PC-9 (cell line): ENCODE measurements around the gene TMEM235. TPM values are rescaled to one million over a fixed set of nuclear protein-coding genes. Genes with fewer than 3 reads are reported as not detected.

ENCODE experiments used
- BruUV-seq: library from RNA; stranded (reverse); fragments of 400-500 nt; replicated peaks from 2 replicates; lab custom pipeline; 2021; lab: Mats Ljungman, UMichigan
- CTCF ChIA-PET: fragments of 300-600 bp; sonication (Branson Sonifier 250); formaldehyde crosslinking; loops from one replicate; lab custom pipeline; 2022; ENCODE audit warnings: antibody characterized with exemption; lab: Charles Lee
- POLR2A ChIA-PET: fragments of 300-600 bp; sonication (Branson Sonifier 250); formaldehyde crosslinking; loops from one replicate; lab custom pipeline; 2022; ENCODE audit warnings: antibody characterized with exemption; ENCODE audit not compliant: unreplicated experiment; lab: Charles Lee
- DNase-seq, 2 experiments: peaks; one replicate each; pipeline versions ENCODE4 v3.0.0 to v3.0.0-alpha.2; 2015 to 2022; ENCODE audit warnings: mixed read lengths in 1 of 2
- H2AFZ ChIP-seq: fragments of 200-600 bp; sonication (generic); 2 replicates; pipeline ENCODE4 v1.8.1; 2017; ENCODE audit warnings: antibody characterized with exemption
- H3F3A ChIP-seq: fragments of 200-600 bp; sonication (generic); 2 replicates; pipeline ENCODE4 v1.8.1; 2017; ENCODE audit warnings: antibody characterized with exemption, mild to moderate bottlenecking, low read depth; ENCODE audit not compliant: insufficient read depth
- H3K27ac ChIP-seq: fragments of 200-600 bp; sonication (generic); 2 replicates; pipeline ENCODE4 v1.6.1; 2016; ENCODE audit warnings: mixed run types
- H3K27me3 ChIP-seq: fragments of 200-600 bp; sonication (generic); 2 replicates; pipeline ENCODE4 v1.6.1; 2016; ENCODE audit warnings: low read depth, mixed run types; ENCODE audit not compliant: insufficient read depth
- H3K36me3 ChIP-seq: fragments of 200-600 bp; sonication (generic); 2 replicates; pipeline ENCODE4 v1.6.1; 2016; ENCODE audit warnings: low read depth, mixed run types
- H3K4me1 ChIP-seq: fragments of 200-600 bp; sonication (generic); replicated peaks from 2 replicates; pipeline ENCODE4 v1.6.1; 2016; ENCODE audit warnings: mixed run types; ENCODE audit not compliant: insufficient read depth
- H3K4me2 ChIP-seq: fragments of 200-600 bp; sonication (generic); 2 replicates; pipeline ENCODE4 v1.6.1; 2017; ENCODE audit warnings: mixed run types
- H3K4me3 ChIP-seq: fragments of 200-600 bp; sonication (generic); 2 replicates; pipeline ENCODE4 v1.6.1; 2016; ENCODE audit warnings: mixed run types
- H3K79me2 ChIP-seq: fragments of 200-600 bp; sonication (generic); 2 replicates; pipeline ENCODE4 v1.6.1; 2017; ENCODE audit warnings: low read depth, mixed run types
- H3K9me2 ChIP-seq: fragments of 200-600 bp; sonication (generic); 2 replicates; pipeline ENCODE4 v1.8.1; 2017; ENCODE audit warnings: mild to moderate bottlenecking; ENCODE audit not compliant: insufficient read depth
- H3K9me3 ChIP-seq: fragments of 200-600 bp; sonication (generic); 2 replicates; pipeline ENCODE4 v1.8.1; 2016; ENCODE audit warnings: low read depth; ENCODE audit not compliant: insufficient read depth
- H4K20me1 ChIP-seq: fragments of 200-600 bp; sonication (generic); 2 replicates; pipeline ENCODE4 v1.8.1; 2017; ENCODE audit not compliant: insufficient read depth
- CTCF ChIP-seq: fragments of 200-600 bp; sonication (generic); conservative IDR thresholded peaks from 2 replicates; pipeline ENCODE4 v1.6.1; 2017; ENCODE audit warnings: mixed run types, antibody characterized with exemption, mild to moderate bottlenecking, moderate library complexity
- EZH2 ChIP-seq: fragments of 200-600 bp; sonication (generic); IDR thresholded peaks from 2 replicates; pipeline ENCODE4 v1.8.0; 2017; ENCODE audit warnings: antibody characterized with exemption, low read depth
- intact Hi-C: fragments of 100-400 bp; cut with micrococcal nuclease; formaldehyde crosslinking; loops from one replicate; pipeline ENCODE4 v1.10.0; 2022; ENCODE audit not compliant: unreplicated experiment
- total RNA-seq: library from RNA; stranded (reverse); gene quantifications from 2 replicates; pipeline ENCODE4 v1.2.3, GENCODE V29; 2021

TMEM235 gene
- total RNA-seq, 1 experiment from 2014 or later, result not detected

- peak overlapping the region; percentile 59; the same call in 1 of the 2 replicates for H3K4me2 ChIP-seq
These were observed 41.5 kb downstream of the TMEM235 start for GRCh38 chr17:78272914-78273258.

GRCh38 chr17:78273813-78274212 lies 42.4 kb downstream of the TMEM235 start:
- Histone ChIP-seq H3K79me2 (no peaks in the 10 kb centered on the region), H4K20me1 (no peaks in the 10 kb centered on the region), H3K4me3 (no peak overlapping the region), H3K4me2 (no peak overlapping the region), H3K27ac (no peak overlapping the region), H3K9me3 (no peaks in the 10 kb centered on the region), H2AFZ (no peak overlapping the region), H3K4me1 (no peaks in the 10 kb centered on the region), H3K27me3 (peaks cover 8% of the 10 kb centered on the region), H3K9me2 (no peaks in the 10 kb centered on the region), H3F3A (no peaks in the 10 kb centered on the region), H3K36me3 (no peaks in the 10 kb centered on the region)
- CTCF ChIA-PET, result no interaction called here
- TF ChIP-seq EZH2 (no peak), CTCF (no peak)
- BruUV-seq, result no TSS peak
- intact Hi-C loops, result loop anchor here (5.0 kb wide), 1 partner anchor 88 kb away; the partner anchor contains the start of gene SOCS3
- POLR2A ChIA-PET, result no interaction called here
- DNase-seq, result no peak

More at GRCh38 chr17:78272914-78273258, 41.5 kb downstream of the TMEM235 start:
- no peak for TF ChIP-seq EZH2
- TF ChIP-seq CTCF, result no peak
- H3K4me3 ChIP-seq, result peak overlapping the region; percentile 14; the same call in 1 of the 2 replicates
- no TSS peak for BruUV-seq
- no peaks in the 10 kb centered on the region for H3K36me3 ChIP-seq
- H3F3A ChIP-seq, result no peaks in the 10 kb centered on the region
- no peaks in the 10 kb centered on the region for H3K4me1 ChIP-seq
- H2AFZ ChIP-seq, result 0 out of 2 replicates have a peak overlapping the region, but pooled peaks have one; percentile 43
- no peaks in the 10 kb centered on the region for H3K9me3 ChIP-seq
- intact Hi-C loops, result loop anchor here (5.0 kb wide), 1 partner anchor 89 kb away; the partner anchor contains the start of gene SOCS3
- CTCF ChIA-PET, result interaction anchor here (0.6 to 0.7 kb wide), 3 partner anchors 14 to 24 kb away, joined by 3 to 8 read pairs (median 3); no protein-coding TSS in a partner anchor
- no peaks in the 10 kb centered on the region for H3K9me2 ChIP-seq
- no peak for DNase-seq
- H3K79me2 ChIP-seq, result no peaks in the 10 kb centered on the region
- POLR2A ChIA-PET, result no interaction called here
- H3K27me3 ChIP-seq, result peaks cover 8% of the 10 kb centered on the region
- H3K27ac ChIP-seq, result no peak overlapping the region
- no peaks in the 10 kb centered on the region for H4K20me1 ChIP-seq

GRCh38 chr17:78275355-78275754 lies 43.9 kb downstream of the TMEM235 start:
- DNase-seq, result no peak
- no peak overlapping the region for H2AFZ ChIP-seq
- no peak overlapping the region for H3K4me3 ChIP-seq
- H3K79me2 ChIP-seq, result no peaks in the 10 kb centered on the region
- H3K27ac ChIP-seq, result no peak overlapping the region
- H4K20me1 ChIP-seq, result no peaks in the 10 kb centered on the region
- no peaks in the 10 kb centered on the region for H3K27me3 ChIP-seq
- intact Hi-C loops, result no loop called here
- no peaks in the 10 kb centered on the region for H3K9me2 ChIP-seq
- ChIA-PET POLR2A (no interaction called here), CTCF (no interaction called here)
- no peaks in the 10 kb centered on the region for H3K9me3 ChIP-seq
- no TSS peak for BruUV-seq
- no peaks in the 10 kb centered on the region for H3K36me3 ChIP-seq
- H3K4me2 ChIP-seq, result no peak overlapping the region
- no peaks in the 10 kb centered on the region for H3K4me1 ChIP-seq
- TF ChIP-seq CTCF, result no peak
- no peaks in the 10 kb centered on the region for H3F3A ChIP-seq
